KMS-11 (cell line): ENCODE data around the gene STARD5.
A peak's percentile ranks its signal among the peaks of the same experiment; 100 is the strongest.

Source experiments
- H2AFZ ChIP-seq: fragments of 200-600 bp; sonication (generic); 2 replicates; pipeline ENCODE4 v1.6.1; 2016; ENCODE audit warnings: antibody characterized with exemption, mixed run types, low read depth
- H3K27ac ChIP-seq: fragments of 200-600 bp; sonication (generic); 2 replicates; pipeline ENCODE4 v1.6.1; 2016; ENCODE audit warnings: mild to moderate bottlenecking, mixed run types
- H3K27me3 ChIP-seq: fragments of 200-600 bp; sonication (generic); 2 replicates; pipeline ENCODE4 v1.6.1; 2017; ENCODE audit warnings: mild to moderate bottlenecking, low read depth, mixed run types, moderate library complexity; ENCODE audit not compliant: insufficient read depth
- H3K36me3 ChIP-seq: fragments of 200-600 bp; sonication (generic); 2 replicates; pipeline ENCODE4 v1.6.1; 2017; ENCODE audit warnings: mild to moderate bottlenecking, mixed run types; ENCODE audit not compliant: insufficient read depth
- H3K4me1 ChIP-seq: fragments of 200-600 bp; sonication (generic); 2 replicates; pipeline ENCODE4 v1.6.1; 2016; ENCODE audit warnings: mild to moderate bottlenecking, low read depth, mixed run types; ENCODE audit not compliant: poor library complexity, severe bottlenecking
- H3K4me2 ChIP-seq: fragments of 200-600 bp; sonication (generic); 2 replicates; pipeline ENCODE4 v1.7.0; 2016; ENCODE audit warnings: mild to moderate bottlenecking, mixed run types
- H3K4me3 ChIP-seq: fragments of 200-600 bp; sonication (generic); IDR thresholded peaks from 2 replicates; pipeline ENCODE4 v1.6.1; 2017; ENCODE audit warnings: low read depth, low read length, mixed read lengths; ENCODE audit not compliant: insufficient read depth
- H3K79me2 ChIP-seq: fragments of 200-600 bp; sonication (generic); 2 replicates; pipeline ENCODE4 v1.6.1; 2016; ENCODE audit warnings: low read depth, mixed run types; ENCODE audit not compliant: insufficient read depth
- H3K9ac ChIP-seq: fragments of 200-600 bp; sonication (generic); 2 replicates; pipeline ENCODE4 v1.6.1; 2016; ENCODE audit warnings: mild to moderate bottlenecking, mixed run types
- H4K20me1 ChIP-seq: fragments of 200-600 bp; sonication (generic); 2 replicates; pipeline ENCODE4 v1.6.1; 2016; ENCODE audit warnings: mild to moderate bottlenecking, mixed run types; ENCODE audit not compliant: insufficient read depth
- CTCF ChIP-seq: fragments of 200-600 bp; sonication (generic); conservative IDR thresholded peaks from 2 replicates; pipeline ENCODE4 v1.6.1; 2017; ENCODE audit warnings: low read depth, mild to moderate bottlenecking, antibody characterized with exemption, low read length, moderate library complexity, mixed read lengths

STARD5 gene

GRCh38 chr15:81358248-81358647, 34.3 kb upstream of the STARD5 start:
- Histone ChIP-seq H3K36me3 (no peaks in the 10 kb centered on the region), H4K20me1 (no peaks in the 10 kb centered on the region), H3K4me1 (no peaks in the 10 kb centered on the region), H3K4me3 (no peak overlapping the region), H3K27ac (no peak overlapping the region), H3K79me2 (no peaks in the 10 kb centered on the region), H3K27me3 (no peaks in the 10 kb centered on the region), H2AFZ (no peak overlapping the region), H3K4me2 (no peak overlapping the region), H3K9ac (no peak overlapping the region)
- no peak for TF ChIP-seq CTCF

GRCh38 chr15:81357180-81357686, 33.3 kb upstream of the STARD5 start:
- no peaks in the 10 kb centered on the region for H3K79me2 ChIP-seq
- no peaks in the 10 kb centered on the region for H3K27me3 ChIP-seq
- H3K4me2 ChIP-seq = no peak overlapping the region
- no peak overlapping the region for H3K4me3 ChIP-seq
- no peaks in the 10 kb centered on the region for H3K36me3 ChIP-seq
- H4K20me1 ChIP-seq = no peaks in the 10 kb centered on the region
- H3K27ac ChIP-seq = no peak overlapping the region
- H3K4me1 ChIP-seq = no peaks in the 10 kb centered on the region
- no peak overlapping the region for H3K9ac ChIP-seq
- no peak overlapping the region for H2AFZ ChIP-seq
- TF ChIP-seq CTCF = peak; percentile 20; the same call in 1 of the 2 replicates

- no peaks in the 10 kb centered on the region for H3K36me3 ChIP-seq
Measured at GRCh38 chr15:81356252-81356651, 32.3 kb upstream of the STARD5 start.

GRCh38 chr15:81351651-81352050, 27.7 kb upstream of the STARD5 start:
- no peak for TF ChIP-seq CTCF
- no peaks in the 10 kb centered on the region for H3K36me3 ChIP-seq
- H3K4me1 ChIP-seq = peaks cover 32% of the 10 kb centered on the region
- no peak overlapping the region for H3K9ac ChIP-seq
- no peak overlapping the region for H3K4me2 ChIP-seq
- H2AFZ ChIP-seq = no peak overlapping the region
- H3K27ac ChIP-seq = no peak overlapping the region
- H3K27me3 ChIP-seq = no peaks in the 10 kb centered on the region
- no peak overlapping the region for H3K4me3 ChIP-seq
- H4K20me1 ChIP-seq = no peaks in the 10 kb centered on the region
- no peaks in the 10 kb centered on the region for H3K79me2 ChIP-seq

More at GRCh38 chr15:81356252-81356651, 32.3 kb upstream of the STARD5 start:
- Histone ChIP-seq H3K4me3 (no peak overlapping the region), H3K4me1 (no peaks in the 10 kb centered on the region), H3K79me2 (no peaks in the 10 kb centered on the region), H4K20me1 (no peaks in the 10 kb centered on the region), H2AFZ (no peak overlapping the region), H3K27ac (no peak overlapping the region), H3K4me2 (no peak overlapping the region), H3K9ac (no peak overlapping the region), H3K27me3 (no peaks in the 10 kb centered on the region)
- TF ChIP-seq CTCF = no peak
